Measurements from ENCODE around the gene OXNAD1. TPM values are rescaled to one million over a fixed set of nuclear protein-coding genes. Genes with fewer than 3 reads are reported as not detected.

OXNAD1 gene
- polyA plus RNA-seq, 1 of the 3 experiments (the other 2 are of a cell fraction) = 6.9 TPM

- TF ChIP-seq CHD2 (IDR thresholded peaks at IDR 0.05; ENCODE audit: low read length, partially characterized antibody) = no peak
Measured at GRCh38 chr3:16233806-16234205, 31.2 kb upstream of the OXNAD1 start (continued).

- no peaks in the 10 kb centered on the region for H3K9me2 ChIP-seq
- CTCF ChIA-PET = interaction anchor here (0.8 to 1.7 kb wide), 4 partner anchors 10 to 185 kb away, joined by 3 to 4 read pairs (median 4); no protein-coding TSS in a partner anchor
- H3K4me1 ChIP-seq (ENCODE audit: control insufficient read depth in 1 of 2, insufficient read depth in 2 of 2, low read depth in 1 of 2, low read length in 1 of 2) = peaks cover 0 to 3% of the 10 kb centered on the region in 2 experiments; a peak in 1 of 4 replicates
- no peaks in the 10 kb centered on the region for H3K27me3 ChIP-seq (ENCODE audit: insufficient read depth)
- H3K36me3 ChIP-seq (replicated peaks in 1 of 2; ENCODE audit: control insufficient read depth in 1 of 2, insufficient read depth in 2 of 2, low read length in 1 of 2) = no peaks in the 10 kb centered on the region
- no peaks in the 10 kb centered on the region for H3K79me2 ChIP-seq (ENCODE audit: insufficient read depth)
- no peak for DNase-seq
- H3K9me3 ChIP-seq = no peaks in the 10 kb centered on the region
- H4K20me1 ChIP-seq (ENCODE audit: insufficient read depth) = no peaks in the 10 kb centered on the region
- H3K27ac ChIP-seq (ENCODE audit: low read depth in 2 of 2, low read length in 1 of 2) = no peak overlapping the region
- H2AFZ ChIP-seq (ENCODE audit: low read depth) = no peak overlapping the region
- H3F3A ChIP-seq (replicated peaks; ENCODE audit: insufficient read depth) = no peaks in the 10 kb centered on the region
- H3K4me2 ChIP-seq = no peak overlapping the region
- no peak overlapping the region for H3K9ac ChIP-seq
- no peak overlapping the region for H3K4me3 ChIP-seq (ENCODE audit: low read depth in 2 of 2, low read length in 1 of 2)
- no peak for TF ChIP-seq RXRA (IDR thresholded peaks at IDR 0.05; ENCODE audit: borderline replicate concordance, low read depth)
- no peak for TF ChIP-seq CHD2 (IDR thresholded peaks at IDR 0.05; ENCODE audit: low read length, partially characterized antibody)
- TF ChIP-seq ZBTB33 (IDR thresholded peaks at IDR 0.05; ENCODE audit: borderline replicate concordance, low read depth) = no peak
- TF ChIP-seq REST (IDR thresholded peaks at IDR 0.05; ENCODE audit: low read depth, low read length) = no peak
- TF ChIP-seq RAD21 (IDR thresholded peaks at IDR 0.05; ENCODE audit: low read length) = no peak
- TF ChIP-seq POLR2AphosphoS5 (IDR thresholded peaks at IDR 0.05; ENCODE audit: low read depth, low read length) = no peak
- no peak for TF ChIP-seq TAF1 (IDR thresholded peaks at IDR 0.05; ENCODE audit: borderline replicate concordance, low read depth, low read length)
- TF ChIP-seq NFIC (IDR thresholded peaks at IDR 0.05; ENCODE audit: borderline replicate concordance) = no peak
- no peak for TF ChIP-seq SMC3 (IDR thresholded peaks at IDR 0.05; ENCODE audit: low read depth, low read length)
- no peak for TF ChIP-seq MEF2A (IDR thresholded peaks at IDR 0.05; ENCODE audit: borderline replicate concordance, low read depth)
- TF ChIP-seq NRF1 (IDR thresholded peaks at IDR 0.05; ENCODE audit: low read depth, low read length) = no peak
- TF ChIP-seq GATA2 (CRISPR knock-in tag; IDR thresholded peaks at IDR 0.05) = no peak
- TF ChIP-seq PBX3 (IDR thresholded peaks at IDR 0.05) = no peak
- TF ChIP-seq TEAD4 (IDR thresholded peaks at IDR 0.05; ENCODE audit: borderline replicate concordance, insufficient read depth) = no peak
- no peak for TF ChIP-seq EZH2phosphoT487 (IDR thresholded peaks at IDR 0.05; ENCODE audit: borderline replicate concordance, low read depth)
- no peak for TF ChIP-seq FOXM1 (IDR thresholded peaks at IDR 0.05; ENCODE audit: low read depth)
- no peak for TF ChIP-seq YY1 (IDR thresholded peaks at IDR 0.05; ENCODE audit: low read depth)
- TF ChIP-seq MAX (IDR thresholded peaks at IDR 0.05; ENCODE audit: low read depth) = no peak
- WGBS (ENCODE audit: low lambda C conversion rate) = 100% methylated on average over 2 of the region's 2 CpGs
- POLR2A ChIA-PET = no interaction called here
Measured at GRCh38 chr3:16234281-16234680, 30.7 kb upstream of the OXNAD1 start.
